HEK293T (cell line): ENCODE measurements around the gene RAB3IL1.

Source experiments
- CTCF ChIA-PET: fragments of 350-600 bp; formaldehyde crosslinking; extraction: SDS; loops from one replicate; lab custom pipeline; 2021; ENCODE audit warnings: antibody characterized with exemption, inconsistent platforms; lab: Yijun Ruan, JAX
- POLR2A ChIA-PET: fragments of 350-600 bp; formaldehyde crosslinking; extraction: SDS; loops from one replicate; lab custom pipeline; 2020; ENCODE audit warnings: antibody characterized with exemption, inconsistent platforms; lab: Yijun Ruan, JAX
- DNase-seq: peaks from one replicate; pipeline ENCODE4 v3.0.0; 2012; ENCODE audit warnings: mixed read lengths; ENCODE audit errors: extremely low spot score
- ARNT ChIP-seq: fragments of 450-650 bp; IDR thresholded peaks from 2 replicates; pipeline ENCODE4 v1.6.1; 2017; ENCODE audit warnings: mild to moderate bottlenecking
- BHLHE40 ChIP-seq: fragments of 450-650 bp; IDR thresholded peaks from 2 replicates; pipeline ENCODE4 v1.6.1; 2016; ENCODE audit warnings: mild to moderate bottlenecking, moderate library complexity, borderline replicate concordance
- CTBP1 ChIP-seq: fragments of 450-650 bp; IDR thresholded peaks from 2 replicates; pipeline ENCODE4 v1.6.1; 2016; ENCODE audit warnings: borderline replicate concordance
- ELF4 ChIP-seq: fragments of 450-650 bp; IDR thresholded peaks from 2 replicates; pipeline ENCODE4 v1.6.1; 2017; ENCODE audit warnings: antibody characterized with exemption
- FOXA1 ChIP-seq: fragments of 450-650 bp; IDR thresholded peaks from 2 replicates; pipeline ENCODE4 v1.6.1; 2016; ENCODE audit warnings: mild to moderate bottlenecking
- FOXK2 ChIP-seq: fragments of 450-650 bp; IDR thresholded peaks from 2 replicates; pipeline ENCODE4 v1.6.1; 2016; ENCODE audit warnings: mild to moderate bottlenecking
- FOXM1 ChIP-seq: fragments of 450-650 bp; IDR thresholded peaks from 2 replicates; pipeline ENCODE4 v1.6.1; 2017; ENCODE audit warnings: mild to moderate bottlenecking, borderline replicate concordance
- HDGF ChIP-seq: fragments of 450-650 bp; IDR thresholded peaks from 2 replicates; pipeline ENCODE4 v1.6.1; 2017; ENCODE audit warnings: antibody characterized with exemption, borderline replicate concordance
- L3MBTL2 ChIP-seq: fragments of 450-650 bp; conservative IDR thresholded peaks from 2 replicates; pipeline ENCODE4 v1.6.1; 2016; ENCODE audit warnings: mild to moderate bottlenecking
- LEF1 ChIP-seq: fragments of 450-650 bp; IDR thresholded peaks from 2 replicates; pipeline ENCODE4 v1.6.1; 2017; ENCODE audit warnings: mild to moderate bottlenecking, borderline replicate concordance
- NFRKB ChIP-seq: fragments of 450-650 bp; IDR thresholded peaks from 2 replicates; pipeline ENCODE4 v1.6.1; 2016; ENCODE audit warnings: mild to moderate bottlenecking, moderate library complexity
- SP1 ChIP-seq: fragments of 450-650 bp; IDR thresholded peaks from 2 replicates; pipeline ENCODE4 v1.6.1; 2017
- SUZ12 ChIP-seq: fragments of 450-650 bp; IDR thresholded peaks from 2 replicates; pipeline ENCODE4 v1.6.1; 2016; ENCODE audit warnings: mild to moderate bottlenecking
- TARDBP ChIP-seq: fragments of 450-650 bp; IDR thresholded peaks from 2 replicates; pipeline ENCODE4 v1.6.1; 2016
- ZNF384 ChIP-seq: fragments of 450-650 bp; IDR thresholded peaks from 2 replicates; pipeline ENCODE4 v1.6.1; 2016
- TF ChIP-seq, protein P1 (sequence below): fragments of 450-650 bp; IDR thresholded peaks from 2 replicates; pipeline ENCODE4 v1.6.1; 2016

RAB3IL1 gene

DNA sequence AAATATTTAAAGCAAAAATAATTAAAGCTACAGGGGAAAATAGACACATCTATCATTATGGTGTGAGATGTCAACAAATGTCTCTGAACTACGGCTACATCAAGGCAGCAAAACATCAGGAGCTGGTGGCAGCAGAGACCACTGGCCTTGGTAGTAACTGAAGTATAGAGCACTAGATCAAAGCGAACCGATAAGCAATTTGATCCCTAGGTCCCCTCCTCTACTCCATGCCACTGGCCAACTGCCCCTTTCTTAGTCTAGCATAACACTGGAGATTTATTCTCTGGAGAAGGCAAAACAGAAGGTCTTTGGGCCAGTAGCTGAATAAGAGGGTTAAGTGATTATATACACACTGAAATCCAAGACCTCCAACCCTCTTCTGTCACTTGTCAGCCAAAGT, 13.6 kb upstream of the RAB3IL1 start:
- CTCF ChIA-PET, result no interaction called here
- POLR2A ChIA-PET, result no interaction called here
- DNase-seq, result no peak
- TF ChIP-seq ELF4, result no peak

DNA sequence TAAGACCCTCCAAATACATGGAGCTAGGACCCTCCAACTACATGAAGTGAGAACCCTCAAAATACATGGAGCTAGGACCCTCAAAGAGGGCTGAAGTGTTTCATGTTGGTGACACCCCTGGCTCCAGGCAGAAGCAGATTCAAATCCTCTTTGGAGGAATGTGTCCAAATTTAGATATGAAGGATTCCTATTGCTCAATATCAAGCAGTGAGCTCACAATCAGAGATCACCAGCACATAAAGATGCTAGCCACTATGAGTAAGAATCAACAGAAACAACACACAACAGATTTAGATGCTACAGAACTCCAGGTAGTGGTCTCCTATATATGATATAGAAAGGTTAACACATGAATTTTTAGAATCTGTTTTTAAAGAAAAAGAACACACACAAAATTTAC, 11.2 kb upstream of the RAB3IL1 start:
- no peak for TF ChIP-seq ZNF384
- no peak for TF ChIP-seq HDGF
- no peak for TF ChIP-seq ARNT
- no peak for TF ChIP-seq FOXK2
- no peak for TF ChIP-seq FOXA1
- TF ChIP-seq CTBP1, result no peak
- no peak for TF ChIP-seq SUZ12
- no peak for TF ChIP-seq FOXM1
- ChIA-PET POLR2A (interaction anchor here (0.9 to 1.1 kb wide), 2 partner anchors 22 to 136 kb away, joined by 3 to 4 read pairs; partner anchors contain the start of genes BEST1 and FEN1), CTCF (interaction anchor here (0.8 to 1.1 kb wide), 2 partner anchors 15 to 30 kb away, joined by 3 read pairs; no protein-coding TSS in a partner anchor)
- DNase-seq, result no peak

DNA sequence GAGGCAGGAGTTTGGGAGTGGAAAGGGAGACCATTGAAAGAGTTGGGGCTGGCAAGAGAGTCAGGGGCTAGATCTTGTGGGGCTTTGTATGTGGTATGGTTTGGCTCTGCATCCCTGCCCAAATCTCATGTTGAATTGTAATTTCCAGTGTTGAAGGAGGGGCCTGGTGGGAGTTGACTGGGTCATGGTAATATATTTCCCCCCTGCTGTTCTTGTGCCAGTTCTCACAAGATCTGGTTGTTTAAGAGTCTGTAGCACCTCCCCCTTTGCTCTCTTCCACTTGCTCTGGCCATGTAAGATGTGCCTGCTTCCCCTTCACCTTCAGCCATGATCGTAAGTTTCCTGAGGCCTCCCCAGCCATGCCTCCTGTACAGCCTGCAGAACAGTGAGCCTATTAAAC, 10.1 kb upstream of the RAB3IL1 start:
- POLR2A ChIA-PET, result no interaction called here
- TF ChIP-seq ELF4 (no peak), ZNF384 (no peak), FOXA1 (no peak), HDGF (no peak), BHLHE40 (no peak), FOXK2 (no peak), FOXM1 (no peak), SUZ12 (no peak), CTBP1 (no peak), SP1 (no peak), L3MBTL2 (no peak), TARDBP (no peak), LEF1 (no peak), NFRKB (no peak)
- TF ChIP-seq, protein P1, sequence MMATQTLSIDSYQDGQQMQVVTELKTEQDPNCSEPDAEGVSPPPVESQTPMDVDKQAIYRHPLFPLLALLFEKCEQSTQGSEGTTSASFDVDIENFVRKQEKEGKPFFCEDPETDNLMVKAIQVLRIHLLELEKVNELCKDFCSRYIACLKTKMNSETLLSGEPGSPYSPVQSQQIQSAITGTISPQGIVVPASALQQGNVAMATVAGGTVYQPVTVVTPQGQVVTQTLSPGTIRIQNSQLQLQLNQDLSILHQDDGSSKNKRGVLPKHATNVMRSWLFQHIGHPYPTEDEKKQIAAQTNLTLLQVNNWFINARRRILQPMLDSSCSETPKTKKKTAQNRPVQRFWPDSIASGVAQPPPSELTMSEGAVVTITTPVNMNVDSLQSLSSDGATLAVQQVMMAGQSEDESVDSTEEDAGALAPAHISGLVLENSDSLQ, result no peak
- DNase-seq, result no peak
- CTCF ChIA-PET, result no interaction called here

DNA sequence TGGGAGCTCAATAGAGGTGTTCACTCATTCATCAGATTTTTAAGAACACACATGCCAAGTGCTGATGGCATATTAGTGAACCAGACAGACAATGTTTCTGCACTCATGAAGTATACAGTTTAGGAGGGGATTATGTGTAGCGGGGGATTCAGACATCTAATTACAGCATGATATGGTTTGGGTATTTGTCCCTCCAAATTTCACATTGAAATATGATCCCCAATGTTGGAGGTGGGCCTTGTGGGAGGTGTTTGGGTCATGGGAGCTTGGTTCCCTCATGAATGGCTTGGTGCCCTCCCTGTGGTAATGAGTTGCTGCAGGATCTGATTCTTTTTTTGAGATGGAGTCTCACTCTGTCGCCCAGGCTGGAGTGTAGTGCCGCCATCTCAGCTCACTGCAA, 8.9 kb upstream of the RAB3IL1 start:
- ChIA-PET POLR2A (interaction anchor here (0.5 to 0.9 kb wide), 2 partner anchors 18 to 37 kb away, joined by 3 read pairs; no protein-coding TSS in a partner anchor), CTCF (no interaction called here)
- TF ChIP-seq L3MBTL2 (no peak), SP1 (no peak)
- DNase-seq, result no peak

DNA sequence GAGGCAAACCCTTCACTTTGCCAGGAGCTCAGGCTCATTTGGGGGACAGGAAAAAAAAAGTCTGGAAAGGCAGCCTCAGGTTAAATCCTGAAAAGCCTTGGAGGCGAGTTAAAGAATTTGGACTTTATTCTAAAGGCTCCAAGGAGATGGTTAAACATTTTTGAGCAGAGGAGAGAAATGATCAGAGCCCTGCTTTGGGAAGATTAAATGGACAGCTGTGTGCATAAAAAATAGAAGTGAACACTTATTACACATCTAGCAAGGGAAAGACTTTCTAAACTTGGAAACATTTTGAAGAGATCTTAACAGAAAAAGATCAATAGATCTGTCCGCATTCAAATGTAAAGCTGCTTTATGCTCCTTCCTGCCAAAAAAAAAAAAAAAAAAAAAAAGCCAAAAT, 8.4 kb upstream of the RAB3IL1 start:
- CTCF ChIA-PET, result no interaction called here
- no peak for DNase-seq
- POLR2A ChIA-PET, result interaction anchor here (0.5 to 0.9 kb wide), 2 partner anchors 18 to 37 kb away, joined by 3 read pairs; no protein-coding TSS in a partner anchor
- TF ChIP-seq FOXA1 (no peak), FOXK2 (no peak), ZNF384 (no peak), ARNT (no peak), ELF4 (no peak), SUZ12 (no peak), TARDBP (no peak), NFRKB (no peak), L3MBTL2 (no peak), FOXM1 (no peak), LEF1 (no peak), BHLHE40 (no peak), CTBP1 (no peak), HDGF (no peak), SP1 (no peak)
- TF ChIP-seq, protein P1, result no peak

DNA sequence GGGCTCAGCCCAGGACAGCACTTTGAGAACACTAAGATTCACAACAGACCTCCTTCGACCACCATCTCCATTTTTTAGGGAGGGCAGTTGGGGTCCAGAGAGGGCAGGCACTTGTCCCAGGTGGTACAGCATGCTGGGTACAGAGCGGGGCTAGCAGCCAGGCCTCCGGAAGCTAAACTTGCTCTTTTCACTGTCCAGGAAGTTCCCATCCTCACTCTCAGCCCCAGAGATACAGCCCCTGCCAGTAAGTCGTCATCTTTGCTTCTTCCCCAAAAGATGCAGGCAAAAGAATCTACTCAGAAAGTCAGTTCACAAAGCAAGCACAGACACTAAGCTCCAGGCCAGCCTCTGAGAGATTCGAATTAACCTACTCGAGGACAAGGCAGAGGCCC, 6.7 kb upstream of the RAB3IL1 start:
- TF ChIP-seq, protein P1, result no peak
- TF ChIP-seq HDGF, result no peak
- no peak for TF ChIP-seq BHLHE40
- no peak for TF ChIP-seq ARNT
- TF ChIP-seq TARDBP, result no peak
- CTCF ChIA-PET, result interaction anchor here (2.7 kb wide), 1 partner anchor 26 kb away, joined by 9 read pairs; no protein-coding TSS in a partner anchor
- no peak for DNase-seq
- POLR2A ChIA-PET, result no interaction called here
